ENCODE results near the gene CTXN1. TPM values are rescaled to one million over a fixed set of nuclear protein-coding genes. Genes with fewer than 3 reads are reported as not detected.
"Not testable (repeated sequence)": the region's sequence is repeated elsewhere in the genome, so short reads cannot be mapped to it uniquely, and the experiment has no call there.

Gene CTXN1
- total RNA-seq, 6 experiments from 2014 or later: 5.0 to 14.0 (median 5.4) TPM

- peak; percentile 96 for DNase-seq
- peaks cover 6% of the 10 kb centered on the region for H3K27me3 Mint-ChIP-seq (ENCODE audit: insufficient read depth)
- peak; percentile 46 for TF ChIP-seq CTCF (IDR thresholded peaks at IDR 0.05)
- peak within 1 kb of the TSS; percentile 92 for H3K27ac Mint-ChIP-seq
- H3K4me1 Mint-ChIP-seq (ENCODE audit: low read depth): peaks cover 19% of the 10 kb centered on the region
- H3K36me3 Mint-ChIP-seq (ENCODE audit: low read depth): no peaks in the 10 kb centered on the region
- H3K4me3 Mint-ChIP-seq: peak within 1 kb of the TSS; percentile 89
- H3K9me3 Mint-ChIP-seq: no peaks in the 10 kb centered on the region
Observed at GRCh38 chr19:7919610-7920518, 6.1 kb downstream of the CTXN1 start, which contains the start of gene SNAPC2. SNAPC2 (plus strand) TSS chr19:7920338; CDS start chr19:7920367, 29 bp downstream.

DNA sequence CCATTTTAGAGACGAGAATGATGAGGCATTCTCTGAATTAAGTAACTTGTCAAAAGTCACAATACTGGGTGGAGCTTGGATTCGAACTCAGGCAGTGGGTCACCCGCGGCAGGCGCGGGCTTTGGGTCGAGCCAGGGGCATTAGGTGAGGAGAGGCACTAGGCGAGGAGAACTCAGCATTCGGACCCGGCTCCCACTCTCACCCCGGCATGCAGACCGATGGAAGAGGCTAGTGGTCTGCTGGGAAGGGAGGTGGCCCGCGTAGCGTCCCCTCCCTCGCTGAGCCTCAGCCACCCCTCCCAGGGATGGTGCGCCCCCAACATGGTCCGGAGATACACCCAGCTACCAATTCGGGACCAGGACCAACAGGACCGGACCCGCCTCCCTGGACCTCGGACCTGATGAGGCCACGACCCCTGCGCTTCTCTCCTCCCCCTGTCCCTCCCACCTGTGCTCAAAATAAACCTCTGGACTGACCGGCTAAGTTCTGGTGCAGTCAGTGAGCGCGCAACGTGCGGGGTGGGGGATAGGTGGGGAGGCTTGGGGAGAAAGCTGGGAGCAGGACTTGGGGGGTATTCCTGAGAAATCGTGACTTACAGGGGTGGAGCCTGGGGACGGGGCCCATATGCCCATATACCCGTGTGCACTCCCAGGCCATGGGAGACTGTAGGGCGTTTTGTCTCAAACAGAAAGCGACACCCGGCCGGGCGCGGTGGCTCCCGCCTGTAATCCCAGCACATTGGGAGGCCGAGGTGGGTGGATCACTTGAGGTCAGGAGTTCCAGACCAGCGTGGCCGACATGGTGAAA is 7.1 kb downstream of the CTXN1 start:
- Mint-ChIP-seq H3K36me3 (ENCODE audit: low read depth) (no peaks in the 10 kb centered on the region), H3K4me1 (ENCODE audit: low read depth) (peaks cover 19% of the 10 kb centered on the region), H3K4me3 (peak overlapping the region; percentile 84), H3K9me3 (no peaks in the 10 kb centered on the region), H3K27me3 (ENCODE audit: insufficient read depth) (peaks cover 6% of the 10 kb centered on the region), H3K27ac (no peak overlapping the region)
- no peak for DNase-seq
- TF ChIP-seq CTCF (IDR thresholded peaks at IDR 0.05): no peak

- H3K4me3 Mint-ChIP-seq: peak overlapping the region; percentile 57
- H3K36me3 Mint-ChIP-seq (ENCODE audit: low read depth); H3K27ac Mint-ChIP-seq; H3K9me3 Mint-ChIP-seq; H3K27me3 Mint-ChIP-seq (ENCODE audit: insufficient read depth); DNase-seq: not testable (repeated sequence)
- 0 out of 2 replicates have a peak, but pooled peaks have one; percentile 7 for TF ChIP-seq CTCF (IDR thresholded peaks at IDR 0.05)
- peaks cover 19% of the 10 kb centered on the region for H3K4me1 Mint-ChIP-seq (ENCODE audit: low read depth)
Observed at GRCh38 chr19:7918062-7918614, 7.8 kb downstream of the CTXN1 start.

GRCh38 chr19:7917267-7918061 is 8.5 kb downstream of the CTXN1 start:
- peak; percentile 32 for DNase-seq
- Mint-ChIP-seq H3K27ac (peak overlapping the region; percentile 61), H3K36me3 (ENCODE audit: low read depth) (peaks cover 5% of the 10 kb centered on the region; the same call in 1 of the 2 replicates), H3K4me1 (ENCODE audit: low read depth) (peaks cover 19% of the 10 kb centered on the region), H3K9me3 (no peaks in the 10 kb centered on the region), H3K4me3 (peak overlapping the region; percentile 83), H3K27me3 (ENCODE audit: insufficient read depth) (peaks cover 6% of the 10 kb centered on the region)
- peak; percentile 75 for TF ChIP-seq CTCF (IDR thresholded peaks at IDR 0.05)

- Mint-ChIP-seq H3K27ac (peak overlapping the region; percentile 61), H3K4me1 (ENCODE audit: low read depth) (peaks cover 19% of the 10 kb centered on the region), H3K9me3 (no peaks in the 10 kb centered on the region), H3K27me3 (ENCODE audit: insufficient read depth) (peaks cover 6% of the 10 kb centered on the region), H3K36me3 (ENCODE audit: low read depth) (peaks cover 5% of the 10 kb centered on the region; the same call in 1 of the 2 replicates), H3K4me3 (peak overlapping the region; percentile 83)
- no peak for DNase-seq
- no peak for TF ChIP-seq CTCF (IDR thresholded peaks at IDR 0.05)
Observed at GRCh38 chr19:7916955-7917266, 9.0 kb downstream of the CTXN1 start.
